Astrocyte (in vitro differentiated cells and primary cell): ENCODE measurements around the gene KLHDC8A.

Experiments used
- EZH2 ChIP-seq: IDR thresholded peaks from 2 replicates; pipeline ENCODE4 v1.6.1; 2012; ENCODE audit warnings: mild to moderate bottlenecking, low read length, inconsistent platforms; ENCODE audit not compliant: insufficient read depth
- TF ChIP-seq, protein P1 (sequence below): IDR thresholded peaks from 2 replicates; pipeline ENCODE4 v1.5.1; 2011; ENCODE audit warnings: low read depth, mild to moderate bottlenecking, inconsistent platforms, low read length, moderate library complexity; ENCODE audit not compliant: insufficient read depth

DNA sequence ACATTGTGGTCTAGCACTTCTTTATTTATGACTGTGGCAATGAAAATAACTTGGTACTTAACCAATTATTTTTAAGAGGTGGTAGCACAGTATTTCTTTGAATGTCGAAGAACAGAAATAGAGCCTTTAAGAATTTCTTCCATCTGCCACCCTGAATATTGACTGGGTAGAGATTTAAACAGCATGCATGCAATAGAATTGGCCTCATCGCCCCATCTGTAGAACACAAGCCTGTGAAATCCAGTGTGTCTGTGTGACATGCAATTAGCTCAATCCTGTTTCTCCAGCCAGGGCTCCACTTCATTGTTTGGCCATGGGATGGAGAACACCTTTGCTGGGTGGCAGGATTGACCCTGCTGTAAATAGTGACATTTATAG lies 17.1 kb upstream of the KLHDC8A start:
- TF ChIP-seq, protein P1, sequence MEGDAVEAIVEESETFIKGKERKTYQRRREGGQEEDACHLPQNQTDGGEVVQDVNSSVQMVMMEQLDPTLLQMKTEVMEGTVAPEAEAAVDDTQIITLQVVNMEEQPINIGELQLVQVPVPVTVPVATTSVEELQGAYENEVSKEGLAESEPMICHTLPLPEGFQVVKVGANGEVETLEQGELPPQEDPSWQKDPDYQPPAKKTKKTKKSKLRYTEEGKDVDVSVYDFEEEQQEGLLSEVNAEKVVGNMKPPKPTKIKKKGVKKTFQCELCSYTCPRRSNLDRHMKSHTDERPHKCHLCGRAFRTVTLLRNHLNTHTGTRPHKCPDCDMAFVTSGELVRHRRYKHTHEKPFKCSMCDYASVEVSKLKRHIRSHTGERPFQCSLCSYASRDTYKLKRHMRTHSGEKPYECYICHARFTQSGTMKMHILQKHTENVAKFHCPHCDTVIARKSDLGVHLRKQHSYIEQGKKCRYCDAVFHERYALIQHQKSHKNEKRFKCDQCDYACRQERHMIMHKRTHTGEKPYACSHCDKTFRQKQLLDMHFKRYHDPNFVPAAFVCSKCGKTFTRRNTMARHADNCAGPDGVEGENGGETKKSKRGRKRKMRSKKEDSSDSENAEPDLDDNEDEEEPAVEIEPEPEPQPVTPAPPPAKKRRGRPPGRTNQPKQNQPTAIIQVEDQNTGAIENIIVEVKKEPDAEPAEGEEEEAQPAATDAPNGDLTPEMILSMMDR: no peak
- TF ChIP-seq EZH2: no peak
